Anterior cingulate cortex (tissue), 58 donors: ENCODE measurements around the gene GLIS1.

ENCODE experiments used
- DNase-seq, 58 donors: peaks; one replicate each; lab custom pipeline; 2025; lab: John Stamatoyannopoulos, UW

GLIS1 gene

GRCh38 chr1:53681977-53682685 is 56.8 kb downstream of the GLIS1 start:
- DNase-seq = peak in 7 of 58 donors; percentile 2 to 21 (median 9)

- peak in 2 of 58 donors; percentile 2 to 14 for DNase-seq
Measured at GRCh38 chr1:53681351-53681976, 57.5 kb downstream of the GLIS1 start.

GRCh38 chr1:53680868-53681267 is 58.1 kb downstream of the GLIS1 start:
- DNase-seq = no peak

- no peak for DNase-seq
Measured at GRCh38 chr1:53678938-53679825, 59.8 kb downstream of the GLIS1 start.

- DNase-seq = no peak
Measured at GRCh38 chr1:53678507-53678906, 60.5 kb downstream of the GLIS1 start.

GRCh38 chr1:53678046-53678445 is 60.9 kb downstream of the GLIS1 start:
- no peak for DNase-seq

- no peak for DNase-seq
Measured at GRCh38 chr1:53677486-53677885, 61.5 kb downstream of the GLIS1 start.

GRCh38 chr1:53672785-53673184 is 66.2 kb downstream of the GLIS1 start:
- DNase-seq = no peak

GRCh38 chr1:53672243-53672642 is 66.7 kb downstream of the GLIS1 start:
- DNase-seq = no peak

- no peak for DNase-seq
Measured at GRCh38 chr1:53669621-53670191, 69.3 kb downstream of the GLIS1 start.

- no peak for DNase-seq
Measured at GRCh38 chr1:53666566-53666965, 72.4 kb downstream of the GLIS1 start.

GRCh38 chr1:53665996-53666395 is 73.0 kb downstream of the GLIS1 start:
- no peak for DNase-seq

GRCh38 chr1:53663529-53664300 is 75.2 kb downstream of the GLIS1 start:
- DNase-seq = peak in 4 of 58 donors; percentile 4 to 48 (median 24)

- no peak for DNase-seq
Measured at GRCh38 chr1:53662951-53663350, 76.0 kb downstream of the GLIS1 start.

- no peak for DNase-seq
Measured at GRCh38 chr1:53662169-53662568, 76.8 kb downstream of the GLIS1 start.

GRCh38 chr1:53661496-53661895 is 77.5 kb downstream of the GLIS1 start:
- no peak for DNase-seq

GRCh38 chr1:53660666-53661065 is 78.3 kb downstream of the GLIS1 start:
- no peak for DNase-seq

- no peak for DNase-seq
Measured at GRCh38 chr1:53659436-53659835, 79.5 kb downstream of the GLIS1 start.

GRCh38 chr1:53658489-53659230 is 80.3 kb downstream of the GLIS1 start:
- no peak for DNase-seq
